Transverse colon (tissue), 4 donors: ENCODE data around the gene DNAI1. TPM values are rescaled to one million over a fixed set of nuclear protein-coding genes. Genes with fewer than 3 reads are reported as not detected.

Source experiments
- DNase-seq: peaks from one replicate; pipeline ENCODE4 v3.0.0-alpha.2; 2019
- H3K27ac ChIP-seq, 4 donors: fragments of 200-600 bp; sonication (generic); 2 replicates each; pipeline ENCODE4 v1.5.1; 2016 to 2018; ENCODE audit warnings: inconsistent platforms in 4 of 4
- H3K27me3 ChIP-seq: fragments of 200-600 bp; sonication (generic); 2 replicates; pipeline ENCODE4 v1.5.1; 2017; ENCODE audit warnings: inconsistent platforms
- H3K36me3 ChIP-seq, 4 donors: fragments of 200-600 bp; sonication (generic); 2 replicates each; pipeline ENCODE4 v1.5.1; 2017 to 2019; ENCODE audit warnings: inconsistent platforms in 4 of 4
- H3K4me1 ChIP-seq, 4 donors: fragments of 200-600 bp; sonication (generic); 2 replicates each; pipeline ENCODE4 v1.5.1; 2017 to 2020; ENCODE audit warnings: inconsistent platforms in 4 of 4
- H3K4me3 ChIP-seq, 4 donors: fragments of 200-600 bp; sonication (generic); 1 replicate in 1 of 4; 2 replicates in 3 of 4; pipeline versions ENCODE4 v1.5.1 to v1.6.1; 2017 to 2019; ENCODE audit warnings: inconsistent platforms in 4 of 4
- H3K9me3 ChIP-seq, 2 donors: fragments of 200-600 bp; sonication (generic); 2 replicates each; pipeline ENCODE4 v1.5.1; 2017 to 2019; ENCODE audit warnings: inconsistent platforms in 2 of 2
- CTCF ChIP-seq, 5 experiments: fragments of 200-600 bp in 3 of 5; fragments of 450-650 bp in 2 of 5; sonication (generic) in 3 of 5; IDR thresholded peaks; 1 replicate in 2 of 5; 2 replicates in 3 of 5; pipeline ENCODE4 v1.5.1; 2016 to 2017; ENCODE audit warnings: antibody characterized with exemption in 5 of 5, inconsistent platforms in 3 of 5, mild to moderate bottlenecking in 2 of 5, moderate library complexity in 1 of 5
- EP300 ChIP-seq: sonication (generic); formaldehyde crosslinking; IDR thresholded peaks from one replicate; pipeline ENCODE4 v1.6.1; 2017; ENCODE audit warnings: antibody characterized with exemption, low read depth
- POLR2A ChIP-seq: fragments of 450-650 bp; IDR thresholded peaks from one replicate; pipeline ENCODE4 v1.6.1; 2016; ENCODE audit warnings: antibody characterized with exemption, mild to moderate bottlenecking, moderate library complexity
- POLR2AphosphoS5 ChIP-seq, 3 donors: sonication (generic); formaldehyde crosslinking; IDR thresholded peaks; one replicate each; pipeline ENCODE4 v1.6.1; 2016; ENCODE audit warnings: antibody characterized with exemption in 3 of 3
- WGBS, 2 donors: methylation state at CpG; one replicate each; pipeline ENCODE4 v1.1.5; 2018; ENCODE audit warnings: low coverage in 1 of 2; 5-methylcytosine and 5-hydroxymethylcytosine counted together
- in situ Hi-C, 4 donors: fragments of 200-750 bp; cut with MboI; loops; one replicate each; pipeline versions ENCODE4 v1.15.0 to v1.15.1; 2017; ENCODE audit warnings: low sequenced_read_pairs in 3 of 4, low pct_ligation_motif_present in 1 of 4, low pct_unique_long_range_greater_than_20kb in 1 of 4
- intact Hi-C: fragments of 100-400 bp; cut with DNase I; formaldehyde crosslinking; loops from one replicate; pipeline ENCODE4 v1.15.1; 2023; ENCODE audit warnings: low total_unique reads
- total RNA-seq, 4 donors: library from RNA; depleted of rRNA; stranded (reverse); fragments of >200 nt; gene quantifications; one replicate each; pipeline ENCODE4 v1.1.0, GENCODE V29; 2016

DNAI1 gene
- total RNA-seq, 4 donors from 2014 or later: not detected

- Histone ChIP-seq H3K4me3 (no peak overlapping the region), H3K9me3 (no peaks in the 10 kb centered on the region), H3K27ac (no peak overlapping the region), H3K4me1 (no peaks in the 10 kb centered on the region), H3K27me3 (peaks cover 16% of the 10 kb centered on the region), H3K36me3 (no peaks in the 10 kb centered on the region)
- TF ChIP-seq POLR2A (no peak), EP300 (no peak), POLR2AphosphoS5 (IDR thresholded peaks at IDR 0.05) (no peak), CTCF (IDR thresholded peaks at IDR 0.05) (no peak)
- intact Hi-C loops (no loop called here), in situ Hi-C loops (no loop called here)
- no peak for DNase-seq
- WGBS, 2 donors: 38 to 69% methylated on average over 2 to 6 of the region's 6 CpGs
Measured at GRCh38 chr9:34485822-34486221, 27.2 kb downstream of the DNAI1 start.

DNA sequence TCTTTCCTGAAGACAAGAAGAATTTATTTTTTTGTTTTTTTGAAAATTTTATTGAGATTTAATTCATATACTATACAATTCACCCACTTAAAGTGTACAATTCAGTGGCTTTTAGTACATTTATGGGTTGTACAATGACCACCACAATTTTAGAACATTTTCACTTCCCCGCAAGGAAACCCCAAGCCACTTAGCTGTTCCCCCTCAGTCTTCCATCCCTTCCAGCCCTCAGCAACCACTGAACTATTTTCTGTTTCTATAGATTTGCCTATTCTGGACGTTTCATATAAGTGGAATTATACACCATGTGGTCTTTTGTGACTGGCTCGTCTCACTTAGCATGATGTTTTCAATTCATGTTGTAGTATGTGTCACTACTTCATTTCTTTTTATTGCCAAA is 28.0 kb downstream of the DNAI1 start:
- intact Hi-C loops: no loop called here
- H3K4me3 ChIP-seq: no peak overlapping the region
- H3K36me3 ChIP-seq: no peaks in the 10 kb centered on the region
- no peak for DNase-seq
- TF ChIP-seq EP300 (no peak), POLR2A (no peak), CTCF (IDR thresholded peaks at IDR 0.05) (no peak), POLR2AphosphoS5 (IDR thresholded peaks at IDR 0.05) (no peak)
- H3K27ac ChIP-seq: no peak overlapping the region
- in situ Hi-C loops: no loop called here
- WGBS, 2 donors: 42 to 65% methylated on average over 3 of the region's 3 CpGs
- peaks cover 19% of the 10 kb centered on the region for H3K27me3 ChIP-seq
- H3K4me1 ChIP-seq: no peaks in the 10 kb centered on the region
- H3K9me3 ChIP-seq: no peaks in the 10 kb centered on the region

DNA sequence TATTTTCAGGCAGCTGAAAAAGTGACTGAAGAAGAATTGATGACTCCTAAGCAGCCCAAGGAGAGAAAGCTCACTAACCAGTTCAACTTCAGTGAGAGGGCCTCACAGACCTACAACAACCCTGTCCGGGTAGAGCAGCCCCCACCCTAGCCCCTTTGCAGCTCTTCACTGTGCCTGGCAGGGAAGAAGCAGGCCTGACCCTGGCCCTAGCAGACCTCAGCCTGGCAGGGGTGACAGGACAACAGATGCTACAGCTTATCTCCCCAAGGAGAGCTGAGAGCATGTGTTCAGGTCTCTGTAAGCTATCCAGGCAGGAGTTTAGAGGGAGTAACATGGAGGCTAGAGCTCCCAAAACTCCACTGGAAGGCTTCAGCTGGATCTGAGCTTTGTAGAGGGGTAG is 31.8 kb downstream of the DNAI1 start:
- DNase-seq: no peak
- 71% methylated on average over 1 of the region's 1 CpG; no CpG with 5 or more reads in 1 of the 2 donors for WGBS, 2 donors
- Histone ChIP-seq H3K27ac (no peak overlapping the region), H3K27me3 (peaks cover 19% of the 10 kb centered on the region), H3K4me1 (no peaks in the 10 kb centered on the region), H3K9me3 (no peaks in the 10 kb centered on the region), H3K36me3 (no peaks in the 10 kb centered on the region), H3K4me3 (no peak overlapping the region)
- intact Hi-C loops: no loop called here
- TF ChIP-seq EP300: no peak
- TF ChIP-seq POLR2AphosphoS5 (IDR thresholded peaks at IDR 0.05): no peak
- TF ChIP-seq POLR2A: no peak
- no peak for TF ChIP-seq CTCF (IDR thresholded peaks at IDR 0.05)
- in situ Hi-C loops: no loop called here

GRCh38 chr9:34490760-34491159 is 32.2 kb downstream of the DNAI1 start:
- Histone ChIP-seq H3K4me3 (no peak overlapping the region), H3K4me1 (no peaks in the 10 kb centered on the region), H3K36me3 (no peaks in the 10 kb centered on the region), H3K9me3 (no peaks in the 10 kb centered on the region), H3K27me3 (peaks cover 19% of the 10 kb centered on the region), H3K27ac (no peak overlapping the region)
- WGBS, 2 donors: 68% methylated on average over 3 of the region's 3 CpGs; no CpG with 5 or more reads in 1 of the 2 donors
- in situ Hi-C loops (no loop called here), intact Hi-C loops (no loop called here)
- TF ChIP-seq CTCF (IDR thresholded peaks at IDR 0.05): no peak
- no peak for DNase-seq
